ENCODE data around the gene CCDC54.

The CCDC54 gene

DNA sequence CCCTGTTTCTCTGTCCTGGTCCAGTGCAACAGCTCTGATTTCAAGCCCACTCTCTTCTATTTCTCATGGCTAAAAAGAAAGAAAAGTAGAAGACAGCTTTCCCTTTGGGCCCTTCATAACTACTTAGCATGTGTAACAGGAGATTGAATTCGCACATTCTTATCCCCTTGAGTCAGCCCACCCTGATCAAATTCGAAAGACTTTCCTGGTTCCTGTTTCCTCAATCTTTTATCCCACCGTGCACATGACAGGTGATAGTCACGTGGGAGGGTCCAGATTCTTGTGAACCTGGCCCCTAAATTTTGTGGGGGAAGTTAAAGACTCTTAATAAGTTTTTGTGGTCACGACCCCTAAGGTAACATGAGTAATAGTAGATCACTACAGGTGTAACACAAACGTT, 4.7 kb upstream of the CCDC54 start:
- no peak overlapping the region for H2BK15ac ChIP-seq (ENCODE audit: low read depth, poor library complexity, severe bottlenecking)
- H3K79me1 ChIP-seq (replicated peaks; ENCODE audit: low read length, poor library complexity, severe bottlenecking), result no peaks in the 10 kb centered on the region
- no peak overlapping the region for H3K4me3 ChIP-seq (ENCODE audit: insufficient read depth in 1 of 2, low read depth in 1 of 2, low read length in 2 of 2)
- H3K36me3 ChIP-seq (ENCODE audit: control insufficient read depth in 1 of 2, insufficient read depth in 2 of 2, low read depth in 1 of 2, low read length in 2 of 2), result no peaks in the 10 kb centered on the region
- H3K27ac ChIP-seq (ENCODE audit: low read length, poor library complexity, severe bottlenecking), result no peak overlapping the region
- no peak overlapping the region for H2AFZ ChIP-seq (ENCODE audit: low read depth, low read length)
- DNase-seq, result no peak
- H3K4me2 ChIP-seq (ENCODE audit: low read length, poor library complexity, severe bottlenecking), result no peak overlapping the region
- H3K4me1 ChIP-seq (ENCODE audit: control insufficient read depth, insufficient read depth, low read depth, low read length), result peaks cover 2% of the 10 kb centered on the region
- no peak overlapping the region for H2BK12ac ChIP-seq (ENCODE audit: low read length in 2 of 2)
- no peak overlapping the region for H2AK5ac ChIP-seq (ENCODE audit: low read length, severe bottlenecking)
- H3K14ac ChIP-seq (ENCODE audit: low read length in 2 of 2), result no peak overlapping the region
- WGBS, result 90% methylated on average over 2 of the region's 6 CpGs
- H2BK120ac ChIP-seq (ENCODE audit: low read depth, low read length), result no peak overlapping the region
- H3K4ac ChIP-seq (ENCODE audit: low read depth in 1 of 2, low read length in 2 of 2), result no peak overlapping the region
- H3K18ac ChIP-seq (ENCODE audit: low read depth in 1 of 2, low read length in 2 of 2), result no peak overlapping the region
- no peaks in the 10 kb centered on the region for H3K9me3 ChIP-seq (ENCODE audit: control insufficient read depth, low read length)
- no peak overlapping the region for H4K91ac ChIP-seq (ENCODE audit: low read length)
- no peak overlapping the region for H2BK5ac ChIP-seq (ENCODE audit: low read depth, low read length, poor library complexity, severe bottlenecking)
- no peak overlapping the region for H4K8ac ChIP-seq (ENCODE audit: low read length)
- H3K23ac ChIP-seq (ENCODE audit: low read length in 2 of 2), result no peak overlapping the region
- H3K27me3 ChIP-seq (ENCODE audit: control insufficient read depth in 1 of 2, insufficient read depth in 1 of 2, low read length in 2 of 2), result no peaks in the 10 kb centered on the region
- H3K9ac ChIP-seq (ENCODE audit: low read length), result no peak overlapping the region

DNA sequence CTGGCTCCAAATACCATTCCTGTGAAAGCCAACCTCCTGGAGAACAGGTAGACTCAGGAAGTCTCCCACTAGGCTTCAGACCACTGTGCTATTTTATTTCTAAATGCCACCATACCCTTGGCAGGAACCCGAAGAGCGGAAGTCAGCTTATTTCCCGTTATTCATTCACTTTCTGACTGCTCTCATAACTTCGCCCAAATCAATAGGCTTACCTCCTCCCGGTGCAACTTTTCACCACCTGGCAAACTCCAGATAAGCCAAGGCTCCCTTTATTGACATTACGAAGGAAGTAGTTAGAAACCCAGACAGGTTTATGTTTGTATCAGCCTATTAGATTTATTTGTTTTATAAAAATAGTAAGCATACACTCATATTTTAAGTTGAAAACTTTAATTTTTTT, 3.3 kb upstream of the CCDC54 start:
- no peak overlapping the region for H3K4me3 ChIP-seq (ENCODE audit: insufficient read depth in 1 of 2, low read depth in 1 of 2, low read length in 2 of 2)
- no peaks in the 10 kb centered on the region for H3K79me1 ChIP-seq (replicated peaks; ENCODE audit: low read length, poor library complexity, severe bottlenecking)
- no peak overlapping the region for H3K4ac ChIP-seq (ENCODE audit: low read depth in 1 of 2, low read length in 2 of 2)
- no peak overlapping the region for H2AFZ ChIP-seq (ENCODE audit: low read depth, low read length)
- H2AK5ac ChIP-seq (ENCODE audit: low read length, severe bottlenecking), result no peak overlapping the region
- no peak overlapping the region for H3K27ac ChIP-seq (ENCODE audit: low read length, poor library complexity, severe bottlenecking)
- no peak overlapping the region for H4K8ac ChIP-seq (ENCODE audit: low read length)
- no peak overlapping the region for H3K18ac ChIP-seq (ENCODE audit: low read depth in 1 of 2, low read length in 2 of 2)
- no peak overlapping the region for H2BK15ac ChIP-seq (ENCODE audit: low read depth, poor library complexity, severe bottlenecking)
- 98% methylated on average over 5 of the region's 6 CpGs for WGBS
- peaks cover 2% of the 10 kb centered on the region for H3K4me1 ChIP-seq (ENCODE audit: control insufficient read depth, insufficient read depth, low read depth, low read length)
- no peak for DNase-seq
- no peak overlapping the region for H3K23ac ChIP-seq (ENCODE audit: low read length in 2 of 2)
- H4K91ac ChIP-seq (ENCODE audit: low read length), result no peak overlapping the region
- no peaks in the 10 kb centered on the region for H3K9me3 ChIP-seq (ENCODE audit: control insufficient read depth, low read length)
- H3K27me3 ChIP-seq (ENCODE audit: control insufficient read depth in 1 of 2, insufficient read depth in 1 of 2, low read length in 2 of 2), result no peaks in the 10 kb centered on the region
- no peak overlapping the region for H2BK12ac ChIP-seq (ENCODE audit: low read length in 2 of 2)
- H3K36me3 ChIP-seq (ENCODE audit: control insufficient read depth in 1 of 2, insufficient read depth in 2 of 2, low read depth in 1 of 2, low read length in 2 of 2), result no peaks in the 10 kb centered on the region
- no peak overlapping the region for H2BK120ac ChIP-seq (ENCODE audit: low read depth, low read length)
- H3K4me2 ChIP-seq (ENCODE audit: low read length, poor library complexity, severe bottlenecking), result no peak overlapping the region
- H2BK5ac ChIP-seq (ENCODE audit: low read depth, low read length, poor library complexity, severe bottlenecking), result no peak overlapping the region
- no peak overlapping the region for H3K14ac ChIP-seq (ENCODE audit: low read length in 2 of 2)
- no peak overlapping the region for H3K9ac ChIP-seq (ENCODE audit: low read length)

DNA sequence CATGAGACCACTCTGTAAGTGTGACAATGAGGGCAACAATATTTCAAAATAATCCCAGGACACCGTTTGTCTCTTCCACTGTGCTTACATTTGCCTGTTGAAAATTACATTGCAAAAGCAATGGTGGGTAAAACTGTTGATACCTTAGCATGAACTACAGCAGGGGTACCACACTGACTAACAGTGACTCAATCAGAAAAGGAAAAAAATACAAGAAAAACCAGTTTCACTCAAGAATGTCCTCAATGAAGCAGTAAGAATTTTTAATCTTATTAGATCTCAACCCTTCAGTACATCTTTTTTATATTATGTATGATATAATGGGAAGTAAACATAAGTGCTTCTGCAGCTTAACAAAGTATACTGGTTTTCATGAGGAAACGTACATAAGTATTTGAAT, 1.6 kb upstream of the CCDC54 start:
- Histone ChIP-seq H3K4ac (ENCODE audit: low read depth in 1 of 2, low read length in 2 of 2) (no peak overlapping the region), H3K18ac (ENCODE audit: low read depth in 1 of 2, low read length in 2 of 2) (no peak overlapping the region), H3K9me3 (ENCODE audit: control insufficient read depth, low read length) (no peaks in the 10 kb centered on the region), H3K27ac (ENCODE audit: low read length, poor library complexity, severe bottlenecking) (no peak overlapping the region), H4K91ac (ENCODE audit: low read length) (no peak overlapping the region), H3K79me1 (replicated peaks; ENCODE audit: low read length, poor library complexity, severe bottlenecking) (no peaks in the 10 kb centered on the region), H2BK15ac (ENCODE audit: low read depth, poor library complexity, severe bottlenecking) (no peak overlapping the region), H2BK5ac (ENCODE audit: low read depth, low read length, poor library complexity, severe bottlenecking) (no peak overlapping the region), H2BK120ac (ENCODE audit: low read depth, low read length) (no peak overlapping the region), H2AFZ (ENCODE audit: low read depth, low read length) (no peak overlapping the region), H3K9ac (ENCODE audit: low read length) (no peak overlapping the region), H2AK5ac (ENCODE audit: low read length, severe bottlenecking) (no peak overlapping the region), H3K23ac (ENCODE audit: low read length in 2 of 2) (no peak overlapping the region), H3K36me3 (ENCODE audit: control insufficient read depth in 1 of 2, insufficient read depth in 2 of 2, low read depth in 1 of 2, low read length in 2 of 2) (no peaks in the 10 kb centered on the region), H3K4me3 (ENCODE audit: insufficient read depth in 1 of 2, low read depth in 1 of 2, low read length in 2 of 2) (no peak overlapping the region), H3K4me2 (ENCODE audit: low read length, poor library complexity, severe bottlenecking) (no peak overlapping the region), H3K4me1 (ENCODE audit: control insufficient read depth, insufficient read depth, low read depth, low read length) (peaks cover 2% of the 10 kb centered on the region), H3K27me3 (ENCODE audit: control insufficient read depth in 1 of 2, insufficient read depth in 1 of 2, low read length in 2 of 2) (no peaks in the 10 kb centered on the region), H4K8ac (ENCODE audit: low read length) (no peak overlapping the region), H3K14ac (ENCODE audit: low read length in 2 of 2) (no peak overlapping the region), H2BK12ac (ENCODE audit: low read length in 2 of 2) (no peak overlapping the region)
- WGBS, result 63% methylated on average over 1 of the region's 2 CpGs
- DNase-seq, result no peak

DNA sequence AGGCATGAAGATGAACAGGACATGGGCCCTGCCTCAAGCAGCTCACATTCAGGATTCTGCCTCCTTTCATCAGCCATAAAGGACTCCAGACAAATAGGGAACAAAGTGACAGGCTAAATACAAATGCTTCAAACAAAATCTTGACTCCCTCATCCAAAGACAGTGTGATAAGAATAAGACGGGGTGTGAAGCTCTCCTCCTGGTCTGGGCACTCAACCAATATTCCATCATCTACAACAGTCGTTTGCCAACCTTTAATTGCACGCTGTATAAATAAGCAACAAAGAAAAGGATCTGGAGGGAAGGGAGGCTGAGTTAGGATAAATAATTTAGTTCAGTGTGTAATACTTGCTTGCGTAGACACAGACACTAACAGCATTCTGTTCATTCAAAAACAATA, 5.4 kb downstream of the CCDC54 start:
- WGBS, result no CpG with 5 or more reads among the region's 4 CpGs
- Histone ChIP-seq H3K27me3 (ENCODE audit: control insufficient read depth in 1 of 2, insufficient read depth in 1 of 2, low read length in 2 of 2) (peaks cover 0 to 12% of the 10 kb centered on the region in 2 experiments), H2AK5ac (ENCODE audit: low read length, severe bottlenecking) (no peak overlapping the region), H3K18ac (ENCODE audit: low read depth in 1 of 2, low read length in 2 of 2) (no peak overlapping the region), H4K91ac (ENCODE audit: low read length) (no peak overlapping the region), H3K4me1 (ENCODE audit: control insufficient read depth, insufficient read depth, low read depth, low read length) (no peaks in the 10 kb centered on the region), H3K4me3 (ENCODE audit: insufficient read depth in 1 of 2, low read depth in 1 of 2, low read length in 2 of 2) (no peak overlapping the region), H3K79me1 (replicated peaks; ENCODE audit: low read length, poor library complexity, severe bottlenecking) (no peaks in the 10 kb centered on the region), H2BK120ac (ENCODE audit: low read depth, low read length) (no peak overlapping the region), H3K27ac (ENCODE audit: low read length, poor library complexity, severe bottlenecking) (no peak overlapping the region), H3K23ac (ENCODE audit: low read length in 2 of 2) (no peak overlapping the region), H2BK5ac (ENCODE audit: low read depth, low read length, poor library complexity, severe bottlenecking) (no peak overlapping the region), H3K9ac (ENCODE audit: low read length) (no peak overlapping the region), H4K8ac (ENCODE audit: low read length) (no peak overlapping the region), H3K4me2 (ENCODE audit: low read length, poor library complexity, severe bottlenecking) (no peak overlapping the region), H2AFZ (ENCODE audit: low read depth, low read length) (no peak overlapping the region), H3K4ac (ENCODE audit: low read depth in 1 of 2, low read length in 2 of 2) (no peak overlapping the region), H3K9me3 (ENCODE audit: control insufficient read depth, low read length) (no peaks in the 10 kb centered on the region), H3K36me3 (ENCODE audit: control insufficient read depth in 1 of 2, insufficient read depth in 2 of 2, low read depth in 1 of 2, low read length in 2 of 2) (no peaks in the 10 kb centered on the region), H2BK15ac (ENCODE audit: low read depth, poor library complexity, severe bottlenecking) (no peak overlapping the region), H3K14ac (ENCODE audit: low read length in 2 of 2) (no peak overlapping the region), H2BK12ac (ENCODE audit: low read length in 2 of 2) (no peak overlapping the region)
- no peak for DNase-seq

All from mesenchymal stem cell (in vitro differentiated cells and primary cell).